Tibial nerve (tissue), 3 donors: ENCODE results near the gene GALNT14.

Experiments
- CTCF ChIP-seq, 5 experiments: fragments of 200-600 bp in 3 of 5; fragments of 450-650 bp in 2 of 5; sonication (generic) in 3 of 5; IDR thresholded peaks; one replicate each; pipeline ENCODE4 v1.5.1; 2016 to 2019; ENCODE audit warnings: antibody characterized with exemption in 5 of 5, mild to moderate bottlenecking in 3 of 5, moderate library complexity in 2 of 5
- POLR2A ChIP-seq, 2 donors: fragments of 450-650 bp; IDR thresholded peaks; one replicate each; pipeline ENCODE4 v1.6.1; 2017; ENCODE audit warnings: antibody characterized with exemption in 2 of 2, mild to moderate bottlenecking in 2 of 2, moderate library complexity in 2 of 2

- TF ChIP-seq CTCF (IDR thresholded peaks at IDR 0.05): no peak
- TF ChIP-seq POLR2A (IDR thresholded peaks at IDR 0.05): no peak
Measured at GRCh38 chr2:31147645-31148044, 9.4 kb upstream of the GALNT14 start.
